ENCODE results near the gene NEUROD1.

Gene NEUROD1

DNA sequence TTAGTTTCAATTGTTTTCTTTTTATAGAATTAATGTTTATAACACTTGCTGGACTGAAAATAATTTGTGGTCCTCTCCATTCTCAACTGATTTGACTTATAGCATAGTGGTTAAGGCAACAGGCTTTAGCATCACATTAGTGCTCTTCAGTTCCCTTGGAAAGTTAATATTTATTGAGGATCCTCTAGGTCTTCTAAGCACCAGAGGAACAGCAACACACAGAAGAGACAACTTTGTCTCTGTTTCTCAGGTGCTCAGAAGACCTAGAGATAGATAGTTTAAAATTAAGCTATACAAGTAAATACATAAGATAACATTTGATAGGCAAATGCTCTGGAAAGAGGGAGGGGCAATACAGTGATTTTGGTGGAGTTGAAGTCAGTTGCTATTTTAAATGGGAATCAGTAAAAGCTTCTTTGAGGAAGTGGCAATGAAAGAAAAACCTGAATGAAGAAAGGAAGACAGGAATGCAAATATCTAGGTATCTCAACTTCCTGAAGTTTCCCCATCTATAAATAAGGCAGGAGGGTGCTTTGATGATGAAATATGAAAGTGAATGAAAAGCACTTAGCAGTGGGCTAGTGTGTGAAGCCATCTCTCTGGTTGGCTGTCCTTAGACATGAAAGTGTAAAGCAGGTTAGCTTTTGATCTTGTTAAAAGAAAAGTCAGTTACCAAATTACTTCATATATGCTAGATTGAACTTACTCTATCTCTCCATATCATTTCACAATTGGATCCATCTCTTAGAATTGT lies 7.9 kb downstream of the NEUROD1 start:
- Histone ChIP-seq H3K4me2 (ENCODE audit: low read depth, low read length, poor library complexity, severe bottlenecking) (peak overlapping the region; percentile 6), H3K79me2 (ENCODE audit: insufficient read depth, low read length) (no peaks in the 10 kb centered on the region), H3K9me3 (ENCODE audit: insufficient read depth, low read length) (no peaks in the 10 kb centered on the region), H3K4me3 (ENCODE audit: insufficient read depth, low read length, poor library complexity, severe bottlenecking) (no peak overlapping the region), H2AFZ (ENCODE audit: low read depth, low read length, severe bottlenecking) (no peak overlapping the region), H3F3A (ENCODE audit: insufficient read depth) (no peaks in the 10 kb centered on the region), H3K9me2 (replicated peaks; ENCODE audit: insufficient read depth, low read length) (no peaks in the 10 kb centered on the region), H4K20me1 (ENCODE audit: low read depth, low read length) (no peaks in the 10 kb centered on the region), H3K9ac (ENCODE audit: low read length) (no peak overlapping the region), H3K27me3 (ENCODE audit: low read length) (no peaks in the 10 kb centered on the region), H3K27ac (ENCODE audit: low read depth, low read length) (no peak overlapping the region), H3K36me3 (ENCODE audit: low read length) (no peaks in the 10 kb centered on the region)
- TF ChIP-seq, protein P1, sequence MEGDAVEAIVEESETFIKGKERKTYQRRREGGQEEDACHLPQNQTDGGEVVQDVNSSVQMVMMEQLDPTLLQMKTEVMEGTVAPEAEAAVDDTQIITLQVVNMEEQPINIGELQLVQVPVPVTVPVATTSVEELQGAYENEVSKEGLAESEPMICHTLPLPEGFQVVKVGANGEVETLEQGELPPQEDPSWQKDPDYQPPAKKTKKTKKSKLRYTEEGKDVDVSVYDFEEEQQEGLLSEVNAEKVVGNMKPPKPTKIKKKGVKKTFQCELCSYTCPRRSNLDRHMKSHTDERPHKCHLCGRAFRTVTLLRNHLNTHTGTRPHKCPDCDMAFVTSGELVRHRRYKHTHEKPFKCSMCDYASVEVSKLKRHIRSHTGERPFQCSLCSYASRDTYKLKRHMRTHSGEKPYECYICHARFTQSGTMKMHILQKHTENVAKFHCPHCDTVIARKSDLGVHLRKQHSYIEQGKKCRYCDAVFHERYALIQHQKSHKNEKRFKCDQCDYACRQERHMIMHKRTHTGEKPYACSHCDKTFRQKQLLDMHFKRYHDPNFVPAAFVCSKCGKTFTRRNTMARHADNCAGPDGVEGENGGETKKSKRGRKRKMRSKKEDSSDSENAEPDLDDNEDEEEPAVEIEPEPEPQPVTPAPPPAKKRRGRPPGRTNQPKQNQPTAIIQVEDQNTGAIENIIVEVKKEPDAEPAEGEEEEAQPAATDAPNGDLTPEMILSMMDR (IDR thresholded peaks at IDR 0.05; ENCODE audit: insufficient read depth, low read length, poor library complexity, severe bottlenecking): no peak
- TF ChIP-seq EZH2phosphoT487 (conservative IDR thresholded peaks at IDR 0.05; ENCODE audit: low read length): no peak

DNA sequence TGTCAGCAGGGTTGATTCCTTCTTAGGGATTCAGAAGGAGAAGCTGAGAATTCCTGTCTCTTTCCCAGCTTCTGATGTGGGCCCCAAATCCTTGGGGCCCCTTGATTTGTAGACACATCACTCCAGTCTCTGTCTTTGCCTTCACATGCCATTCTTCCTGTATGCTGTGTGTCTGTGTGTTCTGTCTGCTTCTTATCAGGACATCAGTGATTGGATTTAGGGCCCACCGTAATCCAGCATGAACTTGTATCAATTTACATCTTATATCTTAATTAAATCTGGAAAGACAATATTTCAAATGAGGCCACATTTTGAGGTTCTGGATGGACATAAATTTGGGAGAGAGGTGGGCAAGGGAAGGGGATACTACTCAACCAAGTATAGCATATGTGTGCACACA lies 9.7 kb downstream of the NEUROD1 start:
- Histone ChIP-seq H3F3A (ENCODE audit: insufficient read depth) (no peaks in the 10 kb centered on the region), H3K9ac (ENCODE audit: low read length) (no peak overlapping the region), H3K27me3 (ENCODE audit: low read length) (no peaks in the 10 kb centered on the region), H3K79me2 (ENCODE audit: insufficient read depth, low read length) (no peaks in the 10 kb centered on the region), H3K9me3 (ENCODE audit: insufficient read depth, low read length) (no peaks in the 10 kb centered on the region), H3K4me2 (ENCODE audit: low read depth, low read length, poor library complexity, severe bottlenecking) (no peak overlapping the region), H2AFZ (ENCODE audit: low read depth, low read length, severe bottlenecking) (no peak overlapping the region), H3K9me2 (replicated peaks; ENCODE audit: insufficient read depth, low read length) (no peaks in the 10 kb centered on the region), H4K20me1 (ENCODE audit: low read depth, low read length) (no peaks in the 10 kb centered on the region), H3K27ac (ENCODE audit: low read depth, low read length) (no peak overlapping the region), H3K4me3 (ENCODE audit: insufficient read depth, low read length, poor library complexity, severe bottlenecking) (no peak overlapping the region), H3K36me3 (ENCODE audit: low read length) (no peaks in the 10 kb centered on the region)
- TF ChIP-seq, protein P1 (IDR thresholded peaks at IDR 0.05; ENCODE audit: insufficient read depth, low read length, poor library complexity, severe bottlenecking): no peak
- TF ChIP-seq EZH2phosphoT487 (conservative IDR thresholded peaks at IDR 0.05; ENCODE audit: low read length): no peak

DNA sequence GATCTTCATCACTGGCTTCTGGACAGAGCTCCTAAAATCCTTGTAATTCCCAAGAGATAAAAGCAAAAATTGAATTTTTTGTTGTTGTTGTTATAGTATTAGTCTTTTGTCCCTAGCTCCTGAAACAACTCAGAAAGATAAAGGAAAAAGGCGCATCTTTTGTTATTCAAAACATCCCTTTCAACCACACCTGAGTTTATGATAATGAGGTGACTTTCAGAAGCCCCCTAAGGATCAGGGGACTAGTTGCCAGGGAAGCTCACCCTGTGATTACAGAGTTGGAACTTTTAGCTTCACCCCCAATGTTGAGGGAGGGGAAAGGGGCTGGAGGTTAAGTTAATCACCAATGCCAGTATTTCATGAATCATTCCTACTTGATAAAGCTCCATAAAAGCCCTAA lies 13.1 kb downstream of the NEUROD1 start:
- H3K9me3 ChIP-seq (ENCODE audit: insufficient read depth, low read length): no peaks in the 10 kb centered on the region
- no peaks in the 10 kb centered on the region for H3K36me3 ChIP-seq (ENCODE audit: low read length)
- H3K27me3 ChIP-seq (ENCODE audit: low read length): no peaks in the 10 kb centered on the region
- H3K4me2 ChIP-seq (ENCODE audit: low read depth, low read length, poor library complexity, severe bottlenecking): no peak overlapping the region
- no peaks in the 10 kb centered on the region for H3F3A ChIP-seq (ENCODE audit: insufficient read depth)
- no peak overlapping the region for H3K9ac ChIP-seq (ENCODE audit: low read length)
- H4K20me1 ChIP-seq (ENCODE audit: low read depth, low read length): no peaks in the 10 kb centered on the region
- no peak for TF ChIP-seq EZH2phosphoT487 (conservative IDR thresholded peaks at IDR 0.05; ENCODE audit: low read length)
- TF ChIP-seq, protein P1 (IDR thresholded peaks at IDR 0.05; ENCODE audit: insufficient read depth, low read length, poor library complexity, severe bottlenecking): no peak
- no peaks in the 10 kb centered on the region for H3K79me2 ChIP-seq (ENCODE audit: insufficient read depth, low read length)
- no peak overlapping the region for H3K4me3 ChIP-seq (ENCODE audit: insufficient read depth, low read length, poor library complexity, severe bottlenecking)
- no peaks in the 10 kb centered on the region for H3K9me2 ChIP-seq (replicated peaks; ENCODE audit: insufficient read depth, low read length)
- no peak overlapping the region for H2AFZ ChIP-seq (ENCODE audit: low read depth, low read length, severe bottlenecking)
- no peak overlapping the region for H3K27ac ChIP-seq (ENCODE audit: low read depth, low read length)
